ENCODE results near the gene OSMR.

GRCh38 chr5:38926121-38926520 lies 80.3 kb downstream of the OSMR start:
- TF ChIP-seq POLR2AphosphoS5 (IDR thresholded peaks at IDR 0.05; ENCODE audit: low read depth, low read length) (no peak), TAF1 (IDR thresholded peaks at IDR 0.05; ENCODE audit: borderline replicate concordance, insufficient read depth, low read length) (no peak), SIN3A (IDR thresholded peaks at IDR 0.05; ENCODE audit: borderline replicate concordance, insufficient read depth, low read length) (no peak)
